ENCODE measurements around the gene HMGCL.
A peak's percentile ranks its signal among the peaks of the same experiment; 100 is the strongest.

HMGCL gene

DNA sequence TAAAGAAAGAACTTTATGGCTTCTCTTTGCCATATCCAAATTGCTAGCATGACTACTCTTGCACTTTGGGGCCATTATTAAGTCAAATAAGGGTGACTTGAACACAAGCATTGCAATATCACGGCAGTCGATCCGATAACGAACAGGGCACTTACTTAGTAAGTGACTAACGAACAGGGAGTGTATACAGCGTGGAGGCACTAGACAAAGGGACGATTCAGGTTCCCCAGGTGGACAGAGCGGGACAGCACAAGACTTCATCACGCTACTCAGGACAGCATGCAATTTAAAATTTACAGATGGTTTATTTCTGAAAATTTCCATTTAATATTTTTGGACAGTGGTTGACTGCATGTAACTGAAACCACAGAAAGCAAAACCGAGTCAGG, 52.4 kb downstream of the HMGCL start:
- DNase-seq: no peak

- DNase-seq: peak; percentile 94
These were observed 53.0 kb downstream of the HMGCL start for GRCh38 chr1:23772049-23772853.

DNA sequence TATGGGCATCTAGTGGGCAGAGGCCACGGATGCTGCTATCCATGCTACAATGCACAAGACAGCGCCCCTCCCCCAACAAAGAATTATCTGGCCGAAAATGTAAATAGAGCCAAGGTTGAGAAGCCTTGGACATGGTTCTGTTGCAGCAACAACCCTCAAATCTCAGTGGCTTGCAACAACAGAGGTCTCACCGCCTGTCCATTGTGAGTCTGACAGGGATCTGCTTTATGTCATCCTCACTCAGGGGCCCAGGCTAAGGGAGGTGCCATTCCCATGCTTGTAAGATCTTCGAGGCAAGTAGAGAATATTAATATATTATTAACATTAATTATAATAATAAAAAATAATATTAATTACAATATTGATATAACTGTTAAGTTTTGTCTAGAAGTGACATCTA, 56.5 kb downstream of the HMGCL start:
- no peak for DNase-seq

GRCh38 chr1:23763041-23763577, 62.1 kb downstream of the HMGCL start:
- DNase-seq: no peak

GRCh38 chr1:23759277-23759676, 66.0 kb downstream of the HMGCL start:
- DNase-seq: no peak

DNA sequence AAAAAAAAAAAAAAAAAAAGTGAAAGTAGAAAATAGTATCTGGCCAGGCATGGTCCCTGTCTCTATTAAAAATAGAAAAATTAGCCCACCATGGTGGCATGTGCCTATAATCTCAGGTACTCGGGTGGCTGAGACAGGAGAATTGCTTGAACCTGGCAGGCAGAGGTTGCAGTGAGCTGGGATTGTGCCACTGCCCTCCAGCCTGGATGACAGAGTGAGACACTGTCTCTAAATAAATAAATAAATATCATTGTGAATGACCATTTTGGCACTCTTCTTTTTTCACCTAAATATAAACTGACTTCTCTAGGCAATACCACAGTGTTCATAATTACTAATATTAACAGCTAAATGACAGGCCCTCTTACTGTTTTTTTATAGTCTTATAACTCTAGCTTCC, 67.4 kb downstream of the HMGCL start:
- no peak for DNase-seq

DNA sequence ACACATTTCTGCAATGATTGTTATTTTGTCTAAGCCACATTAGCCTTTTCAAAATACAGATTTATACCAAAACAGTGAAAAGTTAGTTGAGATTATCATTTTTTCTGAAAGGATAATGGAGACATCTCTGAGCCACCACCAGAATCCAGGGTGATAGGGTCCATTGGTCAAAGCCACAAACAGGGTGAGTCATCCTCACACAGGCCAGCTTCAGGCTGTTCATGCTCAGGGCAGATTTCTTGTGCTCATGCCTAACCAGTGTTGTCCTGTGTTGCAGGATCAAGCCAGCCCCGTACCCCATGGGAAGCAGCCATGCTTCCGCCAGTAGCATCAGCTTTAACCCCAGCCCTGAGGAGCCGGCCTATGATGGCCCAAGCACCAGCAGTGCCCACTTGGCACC, 68.6 kb downstream of the HMGCL start:
- DNase-seq: no peak

GRCh38 chr1:23752909-23753308, 72.3 kb downstream of the HMGCL start:
- no peak for DNase-seq
